ENCODE measurements around the gene UGT1A4.

DNA sequence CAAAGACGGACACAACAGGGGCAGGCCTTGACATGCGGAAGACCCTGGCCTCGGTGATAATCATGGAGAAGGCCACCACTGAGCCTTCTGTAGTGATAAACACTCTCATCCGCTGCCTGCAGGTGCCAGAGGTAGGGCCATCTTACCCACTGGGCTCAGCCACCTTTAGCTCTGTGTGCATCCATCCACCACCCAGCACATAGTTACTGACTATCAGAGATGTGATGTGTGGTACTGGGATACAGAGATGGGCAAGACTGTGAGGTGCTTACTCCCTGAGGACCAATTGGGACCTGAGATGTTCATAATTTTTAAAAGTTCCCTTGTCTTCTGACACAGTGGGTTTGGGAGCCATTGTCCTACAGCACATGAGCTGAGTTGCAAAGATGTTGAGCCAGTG lies 61.2 kb downstream of the UGT1A4 start:
- TF ChIP-seq CTCF (IDR thresholded peaks at IDR 0.05) (no peak), POLR2A (IDR thresholded peaks at IDR 0.05) (no peak)
